IMR-90 (cell line): ENCODE data around the gene PCK1. TPM values are rescaled to one million over a fixed set of nuclear protein-coding genes. Genes with fewer than 3 reads are reported as not detected.

Experiments
- ATAC-seq: fragments of 200-7000 bp; cut with Tn5 transposase; 2 replicates; pipeline ENCODE4 v1.9.1; 2020; ENCODE audit warnings: low read depth, mild to moderate bottlenecking, moderate library complexity
- BruUV-seq: library from RNA; stranded (reverse); fragments of 400-500 nt; replicated peaks from 2 replicates; lab custom pipeline; 2021; lab: Mats Ljungman, UMichigan
- CTCF ChIA-PET: fragments of 300-600 bp; formaldehyde crosslinking; extraction: SDS; loops from one replicate; lab custom pipeline; 2021; ENCODE audit warnings: antibody characterized with exemption; lab: Yijun Ruan, JAX
- POLR2A ChIA-PET: fragments of 300-600 bp; sonication (Branson Sonifier 250); formaldehyde crosslinking; loops from one replicate; lab custom pipeline; 2022; ENCODE audit warnings: antibody characterized with exemption; ENCODE audit not compliant: unreplicated experiment; lab: Charles Lee
- DNase-seq: peaks from one replicate; pipeline ENCODE4 v3.0.0; 2013
- H2AFZ ChIP-seq: replicated peaks from 2 replicates; pipeline ENCODE3; 2013; ENCODE audit warnings: low read length, mild to moderate bottlenecking; ENCODE audit not compliant: poor library complexity
- H2AK5ac ChIP-seq: 2 replicates; pipeline ENCODE4 v1.6.1; 2013; ENCODE audit warnings: low read depth, low read length, inconsistent platforms
- H2AK9ac ChIP-seq: replicated peaks from 2 replicates; pipeline ENCODE3; 2013; ENCODE audit warnings: mild to moderate bottlenecking, low read depth, low read length, moderate library complexity; ENCODE audit not compliant: poor library complexity
- H2BK120ac ChIP-seq: 2 replicates; pipeline ENCODE4 v1.6.1; 2013; ENCODE audit warnings: low read depth, low read length, inconsistent platforms
- H2BK15ac ChIP-seq: 3 replicates; pipeline ENCODE4 v1.6.1; 2013; ENCODE audit warnings: low read depth, low read length, inconsistent platforms
- H2BK20ac ChIP-seq: 2 replicates; pipeline ENCODE4 v1.6.1; 2013; ENCODE audit warnings: low read depth, mild to moderate bottlenecking, inconsistent platforms, low read length, moderate library complexity
- H2BK5ac ChIP-seq: 2 replicates; pipeline ENCODE4 v1.6.1; 2013; ENCODE audit warnings: mild to moderate bottlenecking, low read depth, low read length, inconsistent platforms; ENCODE audit not compliant: poor library complexity, severe bottlenecking
- H3K14ac ChIP-seq: replicated peaks from 2 replicates; pipeline ENCODE4 v1.6.1; 2013; ENCODE audit warnings: low read depth, low read length, inconsistent platforms
- H3K18ac ChIP-seq: 2 replicates; pipeline ENCODE4 v1.6.1; 2013; ENCODE audit warnings: low read depth, low read length, control low read depth
- H3K23ac ChIP-seq: 2 replicates; pipeline ENCODE4 v1.6.1; 2013; ENCODE audit warnings: low read depth, low read length, inconsistent platforms
- H3K27ac ChIP-seq: 2 replicates; pipeline ENCODE4 v1.5.1; 2013; ENCODE audit warnings: mild to moderate bottlenecking, control low read depth, low read length; ENCODE audit not compliant: insufficient read depth
- H3K27me3 ChIP-seq: 2 replicates; pipeline ENCODE4 v1.6.1; 2013; ENCODE audit warnings: low read length; ENCODE audit not compliant: control insufficient read depth, insufficient read depth
- H3K36me3 ChIP-seq: 2 replicates; pipeline ENCODE4 v1.6.1; 2013; ENCODE audit warnings: low read length, mixed read lengths; ENCODE audit not compliant: control insufficient read depth, insufficient read depth
- H3K4ac ChIP-seq: 2 replicates; pipeline ENCODE4 v1.6.1; 2013; ENCODE audit warnings: low read depth, low read length, inconsistent platforms
- H3K4me1 ChIP-seq: 2 replicates; pipeline ENCODE4 v1.6.1; 2013; ENCODE audit warnings: low read length, mixed read lengths; ENCODE audit not compliant: control insufficient read depth, insufficient read depth
- H3K4me2 ChIP-seq: 2 replicates; pipeline ENCODE4 v1.6.1; 2013; ENCODE audit warnings: low read depth, mild to moderate bottlenecking, control low read depth, low read length, moderate library complexity
- H3K4me3 ChIP-seq: 2 replicates; pipeline ENCODE4 v1.5.1; 2013; ENCODE audit warnings: low read depth, mild to moderate bottlenecking, control low read depth, low read length, moderate library complexity; ENCODE audit not compliant: insufficient read depth
- H3K56ac ChIP-seq: 2 replicates; pipeline ENCODE4 v1.6.1; 2013; ENCODE audit warnings: low read length, inconsistent platforms; ENCODE audit not compliant: insufficient read depth; ENCODE audit errors: extremely low read depth
- H3K79me1 ChIP-seq, 2 experiments: 2 replicates each; pipeline ENCODE4 v1.6.1; 2013; ENCODE audit warnings: low read length in 2 of 2, inconsistent platforms in 1 of 2, low read depth in 1 of 2
- H3K9ac ChIP-seq: 2 replicates; pipeline ENCODE4 v1.6.1; 2013; ENCODE audit warnings: low read depth, low read length, control low read depth
- H3K9me1 ChIP-seq: 2 replicates; pipeline ENCODE4 v1.6.1; 2013; ENCODE audit warnings: low read length, inconsistent platforms; ENCODE audit not compliant: insufficient read depth
- H3K9me3 ChIP-seq: 2 replicates; pipeline ENCODE4 v1.6.1; 2013; ENCODE audit warnings: low read length; ENCODE audit not compliant: control insufficient read depth, insufficient read depth
- H4K20me1 ChIP-seq: 2 replicates; pipeline ENCODE4 v1.6.1; 2013; ENCODE audit warnings: low read length, inconsistent platforms; ENCODE audit not compliant: insufficient read depth
- H4K5ac ChIP-seq: 2 replicates; pipeline ENCODE4 v1.6.1; 2013; ENCODE audit warnings: mild to moderate bottlenecking, low read depth, low read length, control low read depth
- H4K8ac ChIP-seq, 2 experiments: 2 replicates each; pipeline ENCODE4 v1.6.1; 2013; ENCODE audit warnings: low read depth in 2 of 2, low read length in 2 of 2, control low read depth in 1 of 2, inconsistent platforms in 1 of 2
- H4K91ac ChIP-seq: 2 replicates; pipeline ENCODE4 v1.6.1; 2013; ENCODE audit warnings: low read depth, low read length, inconsistent platforms; ENCODE audit not compliant: insufficient read depth
- MAZ ChIP-seq: IDR thresholded peaks from 2 replicates; pipeline ENCODE4 v1.6.1; 2012; ENCODE audit warnings: low read depth, mild to moderate bottlenecking, low read length, improper control_type of control experiment, moderate library complexity, borderline replicate concordance
- WGBS, 2 experiments: methylation state at CpG; one replicate each; pipeline versions ENCODE4 v1.1.5 to v1.1.7; 2013; ENCODE audit warnings: missing lambda C conversion rate in 2 of 2; ENCODE audit not compliant: insufficient read length in 1 of 2; ENCODE audit errors: extremely low coverage in 2 of 2; 5-methylcytosine and 5-hydroxymethylcytosine counted together
- dilution Hi-C: fragments of 300-500 bp; cut with HindIII; formaldehyde crosslinking; loops from one replicate; pipeline ENCODE4 v1.14.3; 2018; ENCODE audit warnings: low sequenced_read_pairs; ENCODE audit not compliant: unreplicated experiment
- in situ Hi-C: fragments of 300-500 bp; cut with MboI; formaldehyde crosslinking; loops from 3 replicates; pipeline ENCODE4 v1.14.3; 2019; ENCODE audit warnings: low sequenced_read_pairs, inconsistent platforms, mixed read lengths
- intact Hi-C: fragments of 100-400 bp; cut with micrococcal nuclease; formaldehyde crosslinking; loops from 2 replicates; pipeline ENCODE4 v1.10.0; 2022
- polyA plus RNA-seq, 3 experiments: library from polyadenylated mRNA; depleted of rRNA; stranded (reverse); fragments of >200 nt; gene quantifications; 2 replicates each; pipeline ENCODE4 v1.2.3, GENCODE V29; 2012; ENCODE audit warnings: low replicate concordance in 1 of 3
- total RNA-seq: library from RNA; depleted of rRNA; stranded (reverse); fragments of >200 nt; gene quantifications from 2 replicates; pipeline ENCODE4 v1.2.3, GENCODE V29; 2012

Gene PCK1
- total and polyA plus RNA-seq, 2 of the 4 experiments (the other 2 are of a cell fraction): not detected

DNA sequence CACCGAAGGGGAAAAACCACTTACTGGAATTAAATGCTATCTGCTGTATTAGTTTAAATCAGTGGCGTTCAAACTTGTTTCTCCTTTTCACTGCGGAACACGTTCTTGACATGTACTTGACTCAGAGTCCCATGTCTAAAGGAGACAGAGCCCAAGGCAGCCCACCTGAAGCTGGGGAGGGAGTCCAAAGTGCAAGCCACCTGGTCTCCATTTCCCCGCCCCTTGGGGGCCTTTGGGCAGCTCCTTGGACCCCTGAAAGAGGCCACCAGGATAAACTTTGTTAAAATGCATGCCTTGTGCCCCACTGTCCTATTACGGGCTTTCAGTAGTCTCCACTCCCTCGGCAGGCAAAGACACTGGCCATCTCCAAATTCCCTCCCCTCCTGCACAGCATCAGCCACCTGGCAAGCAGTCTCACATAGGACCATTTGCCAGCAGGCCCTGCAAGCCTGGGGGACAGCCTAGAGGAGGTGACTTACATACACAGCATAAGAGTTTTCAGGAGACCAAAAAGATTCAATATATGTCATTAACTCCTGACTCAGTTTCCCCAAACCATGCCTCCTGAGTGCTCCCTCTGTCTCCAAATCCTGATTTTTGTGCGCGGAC is 6.7 kb downstream of the PCK1 start:
- Histone ChIP-seq H4K20me1 (no peaks in the 10 kb centered on the region), H3K79me1 (no peaks in the 10 kb centered on the region), H4K91ac (no peak overlapping the region), H3K27me3 (peaks cover 6% of the 10 kb centered on the region), H3K9me1 (no peaks in the 10 kb centered on the region), H2AK9ac (no peak overlapping the region), H4K5ac (no peak overlapping the region), H3K4me3 (no peak overlapping the region), H2BK20ac (no peak overlapping the region), H3K9me3 (no peaks in the 10 kb centered on the region), H3K4me2 (no peak overlapping the region), H3K27ac (no peak overlapping the region), H3K4me1 (no peaks in the 10 kb centered on the region), H3K18ac (no peak overlapping the region), H3K23ac (no peak overlapping the region), H3K36me3 (no peaks in the 10 kb centered on the region), H3K9ac (no peak overlapping the region), H4K8ac (no peak overlapping the region), H3K56ac (no peak overlapping the region), H2BK5ac (no peak overlapping the region), H2AFZ (no peak overlapping the region), H3K14ac (no peak overlapping the region), H2AK5ac (no peak overlapping the region), H3K4ac (no peak overlapping the region), H2BK15ac (no peak overlapping the region), H2BK120ac (no peak overlapping the region)
- ChIA-PET POLR2A (no interaction called here), CTCF (no interaction called here)
- no TSS peak for BruUV-seq
- dilution Hi-C loops: no loop called here
- WGBS, 2 experiments: 71% methylated on average over 5 of the region's 9 CpGs; no CpG with 5 or more reads in 1 of the 2 experiments
- intact Hi-C loops: no loop called here
- DNase-seq: no peak
- in situ Hi-C loops: no loop called here
- no peak for ATAC-seq
- no peak for TF ChIP-seq MAZ
